Fibroblast of peridontal ligament (primary cell): ENCODE measurements around the gene KLF8.
"Not testable (repeated sequence)": the region's sequence is repeated elsewhere in the genome, so short reads cannot be mapped to it uniquely, and the experiment has no call there.

Experiments used
- DNase-seq: peaks from one replicate; pipeline ENCODE4 v3.0.0-alpha.2; 2010; ENCODE audit errors: extremely low read depth

Gene KLF8

DNA sequence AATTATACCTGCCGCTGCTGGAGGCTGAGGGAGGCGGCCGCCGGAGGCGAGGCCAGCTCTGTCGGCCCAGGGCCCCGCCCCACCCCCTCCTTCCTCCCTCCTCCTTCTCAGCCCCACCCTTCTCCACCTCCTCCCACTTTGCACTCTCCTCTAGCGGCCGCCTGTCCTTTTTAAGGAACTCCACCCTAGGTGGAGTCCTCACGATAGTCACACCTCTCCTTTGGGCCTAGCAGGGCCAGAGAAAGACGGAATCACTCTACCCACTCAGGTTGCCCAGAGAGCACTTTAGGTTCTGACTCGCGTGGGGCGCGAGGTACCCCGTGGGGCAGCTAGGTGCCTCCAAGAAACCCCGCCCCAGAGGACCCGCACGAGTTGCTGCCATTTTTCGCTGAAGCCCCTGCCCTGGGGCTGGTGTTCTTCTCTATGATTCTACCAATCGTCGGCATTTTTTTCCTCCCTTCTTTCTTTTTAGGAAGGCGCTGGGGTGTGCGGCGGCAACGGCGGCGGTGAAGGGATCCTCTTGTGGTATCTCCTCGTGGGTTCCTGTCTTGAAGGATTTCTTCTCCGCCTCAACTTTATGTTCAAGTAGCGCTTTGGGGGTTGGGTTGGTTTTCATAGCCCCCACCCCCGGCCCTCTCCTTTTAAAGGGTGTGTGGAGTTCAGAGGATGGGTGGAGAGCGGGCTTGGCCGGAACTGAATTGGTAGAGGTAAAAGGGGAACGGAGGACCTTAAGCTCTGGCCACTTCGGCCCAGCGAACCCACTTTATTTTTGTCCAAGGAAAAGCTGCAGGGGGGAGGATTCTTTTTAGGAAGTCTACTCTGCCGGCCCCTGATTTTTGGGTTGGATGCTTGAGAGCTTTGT is at the start of gene KLF8:
Gene KLF8 (plus strand): TSS at position 136 of the 862 bp plus-strand sequence. CDS start 979 bp downstream, outside the sequence.
- no peak for DNase-seq

DNA sequence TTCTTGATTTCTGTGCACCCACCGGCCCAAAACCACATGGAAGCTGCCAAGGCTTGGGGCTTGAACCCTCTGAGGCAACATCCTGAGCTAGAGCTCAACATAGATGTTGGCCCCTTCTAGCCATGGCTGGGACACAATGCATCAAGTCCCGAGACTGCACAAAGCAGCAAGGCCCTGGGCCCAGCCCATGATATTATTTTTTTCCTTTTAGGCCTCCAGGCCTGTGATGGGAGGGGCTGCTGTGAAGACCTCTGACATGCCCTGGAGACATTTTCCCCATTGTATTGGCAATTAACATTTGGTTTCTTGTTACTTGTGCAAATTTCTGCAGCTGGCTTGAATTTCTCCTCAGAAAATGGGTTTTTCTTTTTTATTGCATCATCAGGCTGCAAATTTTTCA is 25.2 kb upstream of the KLF8 start:
- DNase-seq = not testable (repeated sequence)

DNA sequence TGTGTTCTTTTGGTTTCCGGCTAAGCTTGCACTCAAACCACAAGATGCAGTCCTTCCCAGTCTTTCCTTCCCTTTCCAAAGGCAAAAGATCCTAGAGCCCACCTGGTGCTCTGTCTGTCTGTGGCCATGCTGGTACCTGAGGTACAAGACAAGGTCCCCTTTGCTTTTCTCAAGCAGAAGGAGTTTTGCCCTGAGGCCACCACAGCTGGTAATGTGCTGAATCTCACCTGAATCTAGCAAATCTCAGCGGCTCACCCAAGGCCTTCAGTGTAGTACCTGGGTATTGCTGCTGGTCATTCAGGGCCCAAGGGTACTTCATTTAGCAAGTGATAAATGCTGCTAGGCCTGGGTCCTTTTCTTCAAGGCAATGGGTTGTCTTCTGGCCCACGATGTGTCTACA is 20.5 kb upstream of the KLF8 start:
- DNase-seq = no peak

DNA sequence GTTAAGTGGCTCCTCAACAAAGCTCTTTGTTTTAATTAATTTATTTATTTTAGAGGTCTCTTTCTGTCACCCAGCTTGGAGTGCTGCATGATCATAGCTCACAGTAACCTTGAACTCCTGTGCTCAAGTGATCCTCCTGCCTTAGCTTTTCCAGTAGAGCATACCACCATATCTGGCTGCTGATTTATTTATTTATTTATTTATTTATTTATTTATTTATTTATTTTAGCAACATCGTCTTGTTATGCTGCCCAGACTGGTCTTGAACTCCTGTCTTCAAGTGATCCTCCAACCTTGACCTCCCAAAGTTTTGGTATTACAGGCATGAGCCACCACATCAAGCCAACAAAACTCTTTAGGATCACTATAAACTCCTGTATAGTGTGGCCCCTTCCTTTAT is 15.8 kb upstream of the KLF8 start:
- DNase-seq = no peak

DNA sequence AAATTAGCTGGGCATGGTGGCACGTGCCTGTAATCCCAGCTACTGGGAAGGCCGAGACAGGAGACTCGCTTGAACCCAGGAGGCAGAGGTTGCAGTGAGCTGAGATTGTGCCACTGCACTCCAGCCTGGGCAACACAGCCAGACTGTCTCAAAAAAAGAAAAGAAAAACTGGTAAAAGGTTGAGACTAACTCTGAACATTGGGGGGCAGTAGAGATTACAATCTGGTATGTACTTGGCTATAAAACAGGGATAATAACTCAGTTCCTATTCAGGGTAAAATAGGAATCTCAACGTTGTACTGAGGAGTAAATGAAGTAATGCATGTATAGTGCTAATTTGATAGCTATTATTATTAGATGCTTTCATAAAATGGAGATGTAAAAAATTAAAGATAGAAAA is 12.5 kb upstream of the KLF8 start:
- no peak for DNase-seq

DNA sequence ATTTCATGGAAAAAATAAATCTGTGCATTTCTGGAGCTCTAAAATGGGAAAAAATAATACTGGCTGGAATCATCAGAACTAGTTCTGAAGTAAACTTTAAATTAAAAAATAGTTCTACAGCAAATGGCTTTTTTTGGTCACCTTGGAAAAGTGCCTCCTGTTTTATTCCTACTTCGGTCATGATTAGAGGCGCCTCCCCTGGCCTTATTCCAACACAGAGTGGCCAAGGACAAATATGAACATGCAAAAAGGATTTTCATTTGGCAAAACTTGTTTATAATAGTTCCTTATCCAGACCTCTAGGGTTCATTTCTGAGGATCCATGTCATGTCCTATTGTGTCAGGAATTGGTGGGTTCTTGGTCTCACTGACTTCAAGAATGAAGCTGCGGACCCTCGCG is 11.1 kb upstream of the KLF8 start:
- DNase-seq = no peak

DNA sequence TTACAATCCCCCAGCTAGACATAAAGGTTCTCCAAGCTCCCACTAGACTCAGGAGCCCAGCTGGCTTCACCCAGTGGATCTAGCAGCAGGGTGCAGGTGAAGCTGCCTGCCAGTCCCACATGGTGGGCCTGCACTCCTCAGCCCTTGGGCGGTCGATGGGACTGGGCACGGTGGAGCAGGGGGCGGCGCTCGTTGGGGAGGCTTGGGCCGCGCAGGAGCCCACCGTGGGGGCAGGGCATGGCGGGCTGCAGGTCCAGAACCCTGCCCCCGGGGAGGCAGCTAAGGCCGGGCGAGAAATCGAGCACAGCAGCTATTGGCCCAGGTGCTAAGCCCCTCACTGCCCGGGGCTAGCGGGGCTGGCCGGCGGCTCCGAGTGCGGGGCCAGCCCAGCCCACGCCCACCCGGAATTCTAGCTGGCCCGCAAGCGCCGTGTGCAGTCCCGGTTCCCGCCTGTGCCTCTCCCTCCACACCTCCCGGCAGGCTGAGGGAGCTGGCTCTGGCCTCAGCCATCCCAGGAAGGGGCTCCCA is 9.6 kb upstream of the KLF8 start:
- no peak for DNase-seq

DNA sequence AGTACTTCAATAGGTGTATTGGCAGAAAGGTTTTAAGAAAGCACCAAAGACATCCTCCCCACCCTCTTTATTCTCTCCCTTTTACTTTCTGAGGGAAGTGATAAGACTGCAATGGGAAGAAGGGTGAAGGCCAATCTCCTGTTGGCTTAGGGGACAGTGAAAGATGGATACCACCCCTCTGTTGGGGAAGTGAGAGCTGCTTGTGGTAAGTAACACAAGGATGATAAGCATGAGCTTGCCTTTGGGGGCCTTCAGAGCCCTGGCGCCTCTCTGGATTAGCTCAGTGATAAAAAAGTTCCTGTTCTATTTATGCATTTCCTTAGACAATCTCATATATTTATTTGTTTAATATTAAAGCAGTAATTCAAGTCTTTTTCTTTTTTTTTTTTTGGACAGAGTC is 5.2 kb upstream of the KLF8 start:
- no peak for DNase-seq

DNA sequence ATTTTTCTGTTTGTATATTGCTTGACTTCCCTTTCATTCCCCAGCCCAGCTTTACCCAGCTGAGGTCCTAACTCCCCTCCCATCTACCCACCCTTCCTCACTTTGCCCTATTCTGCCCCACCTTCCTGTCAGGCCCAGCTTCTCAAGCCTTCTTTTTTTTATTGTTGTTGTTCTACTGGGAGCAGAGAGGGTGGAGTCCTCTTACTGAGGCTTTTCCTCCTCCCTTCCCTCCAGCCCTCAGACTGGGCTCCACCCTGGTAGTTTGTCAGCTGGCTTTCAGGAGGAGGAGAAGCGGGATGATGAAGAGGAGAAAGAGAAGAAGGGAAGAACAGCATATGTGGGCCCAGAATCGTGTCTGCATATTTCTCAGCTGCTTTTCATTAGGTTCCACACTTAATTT is 3.2 kb upstream of the KLF8 start:
- DNase-seq = no peak

DNA sequence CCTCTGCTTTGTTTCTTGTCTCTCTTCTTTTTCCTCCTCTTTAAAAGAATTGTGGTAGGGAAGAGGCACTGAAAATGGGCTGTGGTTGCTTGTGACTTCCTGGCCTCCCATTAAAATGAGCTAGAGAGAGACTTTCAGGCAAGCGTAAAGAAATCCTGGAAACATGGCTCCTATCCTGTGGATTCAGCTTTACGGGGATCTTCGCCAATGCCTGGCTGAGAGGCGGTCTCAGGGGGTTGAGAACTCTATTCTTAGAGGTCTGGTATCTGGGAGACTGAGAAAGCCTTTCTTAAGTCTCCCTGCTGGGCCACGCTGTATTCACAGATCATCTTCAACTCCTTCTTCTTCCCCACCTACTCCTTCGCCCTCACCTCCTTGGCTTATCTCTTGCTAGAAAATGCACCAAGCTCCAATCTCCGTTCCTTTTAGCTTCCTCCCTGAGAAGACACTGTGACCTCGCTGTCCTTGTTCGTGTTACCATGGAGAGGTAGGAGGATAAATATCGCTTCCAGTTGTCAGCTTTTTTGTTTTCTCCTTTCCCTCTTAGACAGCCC is 542 bp upstream of the KLF8 start:
- no peak for DNase-seq

DNA sequence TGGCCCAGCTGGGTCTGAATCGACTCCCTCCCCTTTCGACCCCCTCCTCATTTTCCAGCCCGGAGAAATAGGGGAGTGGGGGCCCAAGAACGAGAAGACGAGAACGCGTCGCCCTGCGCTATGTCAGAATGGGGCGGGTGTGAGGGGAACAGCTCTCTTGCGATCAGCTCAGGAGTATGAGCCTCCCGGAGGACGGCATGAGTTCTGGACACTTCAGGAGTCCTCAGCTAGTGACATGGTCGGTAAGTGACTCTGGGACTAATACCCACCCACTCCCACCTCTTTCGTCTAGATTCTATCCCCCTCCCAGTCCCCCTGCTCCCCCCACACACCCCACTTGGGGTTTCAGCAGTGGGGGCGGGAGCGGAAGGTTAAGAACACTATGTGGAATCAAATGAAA is 944 bp downstream of the KLF8 start:
- no peak for DNase-seq

DNA sequence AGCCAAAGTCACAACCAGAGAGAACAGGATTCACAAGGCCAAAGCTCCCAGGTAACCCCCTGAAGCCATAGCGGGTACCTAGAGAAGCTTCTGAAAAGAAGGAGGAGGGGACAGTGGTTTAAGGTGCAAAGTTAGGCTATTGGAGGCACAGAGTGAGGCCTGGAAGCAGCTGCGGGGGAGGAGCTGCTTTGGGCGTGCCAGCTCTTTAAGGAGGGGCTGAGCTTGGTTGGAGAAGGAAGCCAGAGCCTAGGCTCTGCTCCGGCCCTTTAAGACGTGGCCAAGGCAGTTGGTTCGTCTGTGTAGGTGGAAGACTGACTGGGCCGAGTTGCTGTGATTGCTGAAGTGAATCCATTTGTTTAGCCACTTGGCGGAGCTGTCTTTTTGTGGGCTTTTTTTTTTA is 1.5 kb downstream of the KLF8 start:
- DNase-seq = peak; percentile 2

DNA sequence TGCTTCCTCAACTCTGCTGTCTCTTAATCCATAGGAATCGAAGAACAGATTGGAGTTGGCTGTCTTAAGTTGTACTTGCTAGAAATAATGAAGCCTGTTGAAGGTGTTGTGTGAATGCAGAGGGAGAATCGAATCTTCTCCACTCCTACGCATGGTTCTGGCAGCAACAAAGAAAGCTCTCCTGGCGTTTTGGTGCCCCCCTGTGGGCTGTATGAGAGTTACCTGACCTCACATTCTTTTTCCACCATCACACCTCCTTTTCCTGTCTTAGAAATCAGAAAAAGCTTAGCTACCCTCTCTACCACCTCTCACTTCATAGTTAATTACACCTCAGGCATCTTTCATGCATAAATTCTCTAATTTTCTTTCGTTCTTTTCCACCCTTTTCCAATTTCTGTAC is 16.3 kb downstream of the KLF8 start:
- DNase-seq = peak; percentile 38

DNA sequence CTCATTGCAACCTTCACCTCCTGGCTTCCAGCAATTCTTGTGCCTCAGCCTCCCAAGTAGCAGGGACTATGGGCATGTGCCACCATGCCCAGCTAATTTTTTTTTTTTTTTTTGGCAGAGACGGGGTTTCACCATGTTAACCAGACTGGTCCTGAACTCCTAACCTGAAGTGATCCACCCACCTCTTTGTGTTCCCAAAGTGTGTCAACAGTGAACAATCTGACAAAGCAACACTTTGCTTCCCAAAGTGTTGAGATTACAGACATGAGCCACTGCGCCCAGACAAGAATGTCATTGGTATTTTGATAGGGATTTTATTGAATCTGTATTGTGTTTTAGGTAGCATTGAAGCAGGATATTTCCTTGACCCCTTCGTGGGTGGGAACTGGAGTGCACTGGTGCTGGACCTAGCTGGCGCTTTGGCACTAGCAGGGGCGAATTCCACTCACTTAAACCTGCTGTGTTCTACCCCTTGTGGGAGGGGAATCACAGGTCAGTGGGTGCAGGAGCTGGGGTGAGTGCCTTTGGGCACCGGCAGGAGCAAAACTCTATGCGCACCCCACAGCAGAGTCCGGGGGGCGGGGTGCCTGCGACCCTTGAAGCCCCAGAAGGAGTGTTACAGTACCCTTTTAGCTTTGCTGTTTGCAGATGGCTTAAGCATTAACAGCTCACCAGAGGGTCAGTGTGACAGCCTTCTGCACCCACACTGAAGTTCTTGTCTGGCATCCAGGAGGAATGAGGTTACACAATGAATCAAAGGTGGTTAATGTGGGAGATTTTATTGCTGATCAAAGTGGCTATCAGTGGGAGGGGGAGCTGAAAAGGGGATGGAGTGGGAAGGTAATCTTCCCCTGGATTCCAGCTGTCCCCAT is 21.9 kb downstream of the KLF8 start:
- no peak for DNase-seq

DNA sequence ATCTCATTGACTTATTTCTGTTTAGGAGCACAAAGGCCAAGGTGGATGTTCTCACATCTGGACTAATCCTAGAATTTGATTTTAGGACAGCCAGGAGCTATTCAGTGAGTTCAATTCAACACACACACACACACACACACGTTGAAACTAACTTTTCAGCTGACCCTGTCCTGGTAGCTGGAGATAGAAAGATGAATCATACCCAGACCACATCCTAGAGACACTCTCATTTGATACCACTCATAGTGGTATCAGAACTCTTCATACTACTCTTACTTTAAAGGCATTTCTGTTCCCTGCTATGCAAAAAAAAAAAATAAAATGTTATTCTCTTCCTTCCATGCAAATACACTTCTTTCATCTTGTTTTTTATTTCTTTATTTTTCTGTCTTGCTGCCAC is 36.7 kb downstream of the KLF8 start:
- DNase-seq = no peak

DNA sequence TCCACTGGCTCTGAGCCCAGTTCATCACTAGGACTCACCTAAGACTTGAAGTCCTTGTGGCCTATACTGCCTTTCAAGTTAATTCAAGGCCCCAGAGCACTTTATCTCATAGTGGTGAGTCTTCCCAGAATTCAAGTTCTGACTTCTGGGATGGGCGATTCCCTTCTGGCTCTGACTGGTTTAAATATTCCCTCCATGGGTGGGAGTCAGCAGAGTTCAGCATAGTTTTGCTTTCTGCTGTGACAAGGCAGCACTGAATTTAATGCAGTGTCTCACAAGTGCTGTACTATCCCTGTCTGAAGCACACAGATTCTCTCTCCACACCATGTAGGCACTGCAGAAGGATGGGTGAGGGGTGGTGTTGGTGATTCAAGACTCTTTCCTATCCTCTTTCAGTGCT is 46.5 kb downstream of the KLF8 start:
- no peak for DNase-seq

DNA sequence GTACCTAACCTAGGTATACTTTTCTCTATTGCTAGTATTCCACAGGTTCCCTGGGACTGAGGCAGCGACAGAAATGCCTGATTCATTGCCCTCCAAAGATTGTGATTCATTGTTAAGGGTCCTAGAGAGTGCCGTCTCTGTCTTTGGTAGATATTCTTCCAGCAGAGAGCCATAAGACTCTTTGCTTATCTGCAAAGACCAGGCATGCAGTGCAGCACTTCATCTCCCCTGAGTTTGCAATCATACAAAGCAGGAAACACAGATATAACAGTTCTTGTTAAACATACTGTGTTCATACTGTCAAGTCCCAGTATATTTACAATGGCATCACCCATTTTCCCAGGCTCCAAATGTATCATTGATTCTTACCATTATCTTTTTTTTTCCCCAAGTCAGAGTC is 47.7 kb downstream of the KLF8 start:
- no peak for DNase-seq

DNA sequence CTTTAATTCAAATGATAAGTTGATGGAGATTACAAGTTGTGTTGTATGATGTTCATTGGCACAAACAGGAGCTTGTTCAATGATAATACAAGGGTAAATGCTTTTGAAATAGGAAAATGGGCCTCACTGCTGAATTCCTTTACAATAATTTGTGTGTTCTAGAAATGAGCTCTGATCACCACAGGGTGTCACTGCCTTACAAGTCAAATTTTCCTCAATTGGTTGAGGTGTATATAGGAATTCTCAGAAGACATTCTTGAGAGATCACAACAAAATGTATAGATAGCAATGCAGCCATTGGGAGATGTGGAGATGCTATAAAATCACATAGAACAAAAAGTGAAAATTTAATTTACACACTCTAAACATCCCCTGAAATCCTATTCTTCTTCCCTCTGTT is 49.6 kb downstream of the KLF8 start:
- peak; percentile 22 for DNase-seq

DNA sequence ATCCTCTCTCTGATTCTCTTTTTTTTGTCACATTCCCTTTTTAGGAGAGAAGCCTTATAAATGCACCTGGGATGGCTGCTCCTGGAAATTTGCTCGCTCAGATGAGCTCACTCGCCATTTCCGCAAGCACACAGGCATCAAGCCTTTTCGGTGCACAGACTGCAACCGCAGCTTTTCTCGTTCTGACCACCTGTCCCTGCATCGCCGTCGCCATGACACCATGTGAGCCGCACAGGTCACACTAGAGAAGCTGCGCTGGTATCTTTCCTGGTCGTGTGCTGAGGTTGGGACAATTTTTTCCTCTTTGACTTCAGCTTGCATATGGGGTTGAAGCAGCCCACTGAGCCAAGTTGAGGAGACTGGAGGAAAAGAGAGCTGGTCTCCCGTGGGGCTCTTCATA is 52.1 kb downstream of the KLF8 start:
- DNase-seq = no peak

DNA sequence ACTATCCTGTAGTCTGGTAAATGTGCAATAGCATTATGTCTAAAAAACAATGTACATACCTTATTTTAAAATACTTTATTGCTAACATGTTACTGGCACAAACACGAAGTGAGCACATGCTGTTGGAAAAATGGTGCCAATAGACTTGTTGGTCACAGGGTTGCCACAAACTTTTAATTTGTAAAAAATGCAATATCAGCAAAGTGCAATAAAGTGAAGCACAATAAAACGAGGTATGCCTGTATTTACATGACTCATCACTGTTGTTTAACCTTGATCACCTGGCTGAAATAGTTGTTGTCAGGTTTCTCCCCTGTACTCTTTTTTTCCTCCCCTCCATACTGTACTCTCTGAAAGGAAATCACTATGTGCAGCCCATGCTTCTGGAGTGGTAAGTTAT is 56.5 kb downstream of the KLF8 start:
- no peak for DNase-seq

DNA sequence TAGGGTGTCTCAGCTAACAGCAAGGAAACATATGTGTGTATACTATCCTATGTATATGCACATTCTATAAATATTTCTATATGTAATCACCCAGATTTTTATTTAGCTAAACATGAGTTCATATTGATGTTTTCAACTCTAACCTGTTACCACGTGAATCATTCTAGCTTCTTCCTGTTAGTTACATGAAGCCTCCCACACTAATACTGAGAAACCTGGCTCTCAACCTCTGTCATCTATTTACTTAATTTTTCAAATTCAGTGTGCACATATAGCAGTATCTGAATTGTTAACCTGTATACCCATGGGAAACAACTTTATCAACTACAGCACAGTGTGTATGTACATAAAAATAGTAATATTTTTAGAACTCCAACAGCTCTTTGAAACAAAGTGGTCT is 57.3 kb downstream of the KLF8 start:
- DNase-seq = no peak

DNA sequence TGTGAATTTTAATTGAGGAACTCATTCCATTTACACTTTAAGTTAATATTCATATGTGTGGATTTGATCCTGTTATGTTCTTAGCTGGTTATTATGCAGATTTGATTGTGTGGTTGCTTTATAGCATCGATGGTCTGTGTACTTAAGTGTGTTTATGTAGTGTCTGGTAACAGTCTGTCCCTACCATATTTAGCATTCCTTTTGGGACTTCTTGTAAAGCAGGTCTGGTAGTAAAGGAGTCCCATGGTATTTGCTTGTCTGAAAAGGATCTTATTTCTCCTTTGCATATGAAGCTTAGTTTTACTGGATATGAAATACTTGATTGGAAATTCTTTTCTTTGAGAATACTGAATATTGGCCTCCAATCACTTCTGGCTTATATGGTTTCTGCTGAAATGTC is 76.6 kb downstream of the KLF8 start:
- no peak for DNase-seq

DNA sequence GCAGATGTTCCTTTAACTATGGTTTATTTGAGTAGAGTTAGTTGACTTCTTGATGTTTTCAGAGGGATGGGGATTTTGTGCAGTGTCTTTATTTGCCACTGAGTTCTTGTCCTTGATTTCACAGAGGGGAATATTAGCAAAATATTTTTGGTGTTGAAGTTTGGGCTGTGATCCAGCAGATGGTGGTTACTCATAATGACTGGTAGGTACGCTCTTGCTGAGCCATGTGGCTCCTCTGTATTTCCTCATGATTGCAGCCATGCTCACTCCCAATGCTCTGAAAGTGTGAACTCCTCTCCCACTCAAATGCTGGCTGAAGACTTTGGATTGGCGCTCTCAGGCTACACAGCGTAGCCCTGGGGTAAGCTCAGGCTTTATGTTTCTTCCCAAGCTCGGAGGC is 77.7 kb downstream of the KLF8 start:
- DNase-seq = no peak
